Measurements from ENCODE around the gene ST8SIA6.
A peak's percentile ranks its signal among the peaks of the same experiment; 100 is the strongest.
"Not testable (repeated sequence)": the region's sequence is repeated elsewhere in the genome, so short reads cannot be mapped to it uniquely, and the experiment has no call there.

The ST8SIA6 gene

DNA sequence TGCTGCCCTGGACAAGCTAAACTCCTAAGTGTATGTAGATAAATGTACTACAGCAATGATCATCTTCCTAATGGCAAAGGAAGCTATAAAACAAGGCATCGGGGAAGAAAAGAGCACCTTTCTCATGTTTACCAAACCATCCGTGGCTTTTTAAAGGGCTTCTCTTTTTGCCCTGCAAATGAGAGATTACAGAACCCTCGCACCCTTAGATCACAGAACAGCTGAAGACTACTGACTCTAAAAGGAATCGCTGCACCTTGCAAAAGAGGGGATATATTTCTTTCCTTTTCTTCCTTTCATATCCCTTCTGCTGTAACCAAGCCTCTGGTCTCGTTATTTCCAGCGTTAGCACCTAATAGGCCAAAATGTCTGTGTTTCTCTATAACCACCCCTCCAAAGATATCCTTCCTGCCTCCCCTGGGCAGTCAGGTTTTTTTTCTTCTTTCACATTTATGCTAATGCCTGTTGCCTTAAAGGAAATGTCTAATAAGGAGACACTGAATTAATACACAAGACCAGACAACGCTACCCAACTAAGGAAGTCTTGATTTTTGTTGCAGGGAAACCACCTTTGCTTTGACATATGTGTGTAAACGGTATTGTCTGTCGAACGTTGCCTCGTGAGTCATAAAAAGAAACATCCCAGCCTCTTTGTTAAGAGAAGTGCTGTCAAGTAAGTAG is 10.5 kb downstream of the ST8SIA6 start:
- H3K27ac ChIP-seq (ENCODE audit: low read length) = no peak overlapping the region
- no peaks in the 10 kb centered on the region for H3K79me2 ChIP-seq (ENCODE audit: low read length)
- peak overlapping the region; percentile 74 for H2AFZ ChIP-seq (ENCODE audit: low read depth, low read length)
- peak overlapping the region; percentile 80 for H3K4me2 ChIP-seq (ENCODE audit: low read length)
- no peaks in the 10 kb centered on the region for H4K20me1 ChIP-seq (ENCODE audit: insufficient read depth, low read length)
- H3K4me1 ChIP-seq (ENCODE audit: low read length) = peaks cover 15% of the 10 kb centered on the region
- H3K9me3 ChIP-seq (ENCODE audit: insufficient read depth, low read length) = no peaks in the 10 kb centered on the region
- TF ChIP-seq, protein P1, sequence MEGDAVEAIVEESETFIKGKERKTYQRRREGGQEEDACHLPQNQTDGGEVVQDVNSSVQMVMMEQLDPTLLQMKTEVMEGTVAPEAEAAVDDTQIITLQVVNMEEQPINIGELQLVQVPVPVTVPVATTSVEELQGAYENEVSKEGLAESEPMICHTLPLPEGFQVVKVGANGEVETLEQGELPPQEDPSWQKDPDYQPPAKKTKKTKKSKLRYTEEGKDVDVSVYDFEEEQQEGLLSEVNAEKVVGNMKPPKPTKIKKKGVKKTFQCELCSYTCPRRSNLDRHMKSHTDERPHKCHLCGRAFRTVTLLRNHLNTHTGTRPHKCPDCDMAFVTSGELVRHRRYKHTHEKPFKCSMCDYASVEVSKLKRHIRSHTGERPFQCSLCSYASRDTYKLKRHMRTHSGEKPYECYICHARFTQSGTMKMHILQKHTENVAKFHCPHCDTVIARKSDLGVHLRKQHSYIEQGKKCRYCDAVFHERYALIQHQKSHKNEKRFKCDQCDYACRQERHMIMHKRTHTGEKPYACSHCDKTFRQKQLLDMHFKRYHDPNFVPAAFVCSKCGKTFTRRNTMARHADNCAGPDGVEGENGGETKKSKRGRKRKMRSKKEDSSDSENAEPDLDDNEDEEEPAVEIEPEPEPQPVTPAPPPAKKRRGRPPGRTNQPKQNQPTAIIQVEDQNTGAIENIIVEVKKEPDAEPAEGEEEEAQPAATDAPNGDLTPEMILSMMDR (IDR thresholded peaks at IDR 0.05; ENCODE audit: low read depth, low read length) = no peak
- TF ChIP-seq EZH2phosphoT487 (IDR thresholded peaks at IDR 0.05; ENCODE audit: low read depth) = no peak
- no peaks in the 10 kb centered on the region for H3K27me3 ChIP-seq (ENCODE audit: low read depth, low read length)
- no peaks in the 10 kb centered on the region for H3K36me3 ChIP-seq (replicated peaks; ENCODE audit: low read depth, low read length)
- peak overlapping the region; percentile 63 for H3K4me3 ChIP-seq (ENCODE audit: low read length)
- 0 out of 2 replicates have a peak overlapping the region, but pooled peaks have one; percentile 10 for H3K9ac ChIP-seq (ENCODE audit: low read length)

DNA sequence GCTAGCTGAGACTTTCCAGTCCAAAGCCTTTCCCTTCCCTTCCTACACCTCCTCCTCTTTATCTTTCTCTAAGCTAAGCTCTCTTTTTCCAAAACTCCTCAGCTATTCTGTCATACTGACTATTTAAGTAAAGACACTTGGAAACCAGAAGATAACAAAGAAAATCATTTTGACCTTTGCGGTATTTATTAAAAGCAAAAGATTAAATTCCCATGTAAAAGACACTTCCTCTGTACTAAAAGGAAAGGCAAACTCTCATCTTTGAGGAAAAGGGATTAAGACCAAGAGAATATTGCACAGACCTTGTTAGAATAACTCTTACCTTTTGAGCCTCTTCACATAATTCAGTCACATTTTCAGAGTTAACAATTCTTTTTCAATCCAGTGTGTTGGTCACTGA is 15.8 kb downstream of the ST8SIA6 start:
- no peaks in the 10 kb centered on the region for H3K36me3 ChIP-seq (replicated peaks; ENCODE audit: low read depth, low read length)
- H3K27ac ChIP-seq (ENCODE audit: low read length) = no peak overlapping the region
- H3K9me3 ChIP-seq (ENCODE audit: insufficient read depth, low read length) = no peaks in the 10 kb centered on the region
- H3K27me3 ChIP-seq (ENCODE audit: low read depth, low read length) = peaks cover 6% of the 10 kb centered on the region; the same call in 1 of the 2 replicates
- H3K4me3 ChIP-seq (ENCODE audit: low read length) = no peak overlapping the region
- H3K4me2 ChIP-seq (ENCODE audit: low read length) = no peak overlapping the region
- no peak overlapping the region for H3K9ac ChIP-seq (ENCODE audit: low read length)
- no peak overlapping the region for H2AFZ ChIP-seq (ENCODE audit: low read depth, low read length)
- no peaks in the 10 kb centered on the region for H4K20me1 ChIP-seq (ENCODE audit: insufficient read depth, low read length)
- H3K79me2 ChIP-seq (ENCODE audit: low read length) = no peaks in the 10 kb centered on the region
- peaks cover 3% of the 10 kb centered on the region for H3K4me1 ChIP-seq (ENCODE audit: low read length)
- TF ChIP-seq, protein P1 (IDR thresholded peaks at IDR 0.05; ENCODE audit: low read depth, low read length) = no peak
- TF ChIP-seq EZH2phosphoT487 (IDR thresholded peaks at IDR 0.05; ENCODE audit: low read depth) = no peak

DNA sequence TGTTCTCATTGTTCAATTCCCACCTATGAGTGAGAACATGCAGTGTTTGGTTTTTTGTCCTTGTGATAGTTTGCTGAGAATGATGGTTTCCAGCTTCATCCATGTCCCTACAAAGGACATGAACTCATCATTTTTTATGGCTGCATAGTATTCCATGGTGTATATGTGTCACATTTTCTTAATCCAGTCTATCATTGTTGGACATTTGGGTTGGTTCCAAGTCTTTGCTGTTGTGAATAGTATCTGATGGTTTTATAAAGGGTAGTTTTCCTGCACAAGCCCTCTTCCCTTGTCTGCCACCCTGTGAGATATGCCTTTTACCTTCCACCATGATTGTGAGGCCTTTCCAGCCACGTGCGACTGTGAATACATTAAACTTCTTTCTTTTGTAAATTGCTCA is 17.8 kb downstream of the ST8SIA6 start:
- H3K4me1 ChIP-seq (ENCODE audit: low read length); H3K27ac ChIP-seq (ENCODE audit: low read length); H3K9ac ChIP-seq (ENCODE audit: low read length); H3K36me3 ChIP-seq (replicated peaks; ENCODE audit: low read depth, low read length); H2AFZ ChIP-seq (ENCODE audit: low read depth, low read length); H3K4me2 ChIP-seq (ENCODE audit: low read length); H3K9me3 ChIP-seq (ENCODE audit: insufficient read depth, low read length); H3K4me3 ChIP-seq (ENCODE audit: low read length); H4K20me1 ChIP-seq (ENCODE audit: insufficient read depth, low read length); H3K79me2 ChIP-seq (ENCODE audit: low read length): not testable (repeated sequence)
- H3K27me3 ChIP-seq (ENCODE audit: low read depth, low read length) = peaks cover 13% of the 10 kb centered on the region; the same call in 1 of the 2 replicates

DNA sequence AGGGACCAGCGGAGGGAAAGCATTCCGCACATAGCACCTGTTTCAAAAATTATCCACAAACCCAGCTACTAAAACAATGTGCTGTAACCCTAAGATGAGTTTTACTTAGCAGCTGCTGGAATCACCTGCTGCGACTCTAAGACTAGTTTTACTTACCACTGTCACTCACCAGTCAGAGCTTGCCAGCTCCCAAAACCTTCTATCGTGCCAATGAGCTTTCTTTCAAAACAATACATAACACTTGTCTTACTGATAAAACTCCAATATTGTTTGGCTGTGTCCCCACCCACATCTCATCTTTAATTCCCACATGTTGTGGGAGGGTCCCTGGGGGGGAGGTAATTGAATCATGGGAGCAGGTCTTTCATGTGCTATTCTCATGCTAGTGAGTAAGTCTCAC is 18.4 kb downstream of the ST8SIA6 start:
- Histone ChIP-seq H3K36me3 (replicated peaks; ENCODE audit: low read depth, low read length) (no peaks in the 10 kb centered on the region), H3K79me2 (ENCODE audit: low read length) (no peaks in the 10 kb centered on the region), H3K27me3 (ENCODE audit: low read depth, low read length) (peaks cover 13% of the 10 kb centered on the region; the same call in 1 of the 2 replicates), H4K20me1 (ENCODE audit: insufficient read depth, low read length) (no peaks in the 10 kb centered on the region), H3K27ac (ENCODE audit: low read length) (no peak overlapping the region), H3K9ac (ENCODE audit: low read length) (no peak overlapping the region), H3K4me1 (ENCODE audit: low read length) (no peaks in the 10 kb centered on the region), H3K4me3 (ENCODE audit: low read length) (no peak overlapping the region), H3K4me2 (ENCODE audit: low read length) (no peak overlapping the region), H2AFZ (ENCODE audit: low read depth, low read length) (no peak overlapping the region), H3K9me3 (ENCODE audit: insufficient read depth, low read length) (no peaks in the 10 kb centered on the region)
- TF ChIP-seq EZH2phosphoT487 (IDR thresholded peaks at IDR 0.05; ENCODE audit: low read depth) = no peak
- TF ChIP-seq, protein P1 (IDR thresholded peaks at IDR 0.05; ENCODE audit: low read depth, low read length) = no peak
